MV-4-11 (cell line): ENCODE results near the gene TMEM143.
"Not testable (repeated sequence)": the region's sequence is repeated elsewhere in the genome, so short reads cannot be mapped to it uniquely, and the experiment has no call there.

ENCODE experiments used
- DNase-seq: peaks from one replicate; lab custom pipeline; 2025; lab: John Stamatoyannopoulos, UW

Gene TMEM143

DNA sequence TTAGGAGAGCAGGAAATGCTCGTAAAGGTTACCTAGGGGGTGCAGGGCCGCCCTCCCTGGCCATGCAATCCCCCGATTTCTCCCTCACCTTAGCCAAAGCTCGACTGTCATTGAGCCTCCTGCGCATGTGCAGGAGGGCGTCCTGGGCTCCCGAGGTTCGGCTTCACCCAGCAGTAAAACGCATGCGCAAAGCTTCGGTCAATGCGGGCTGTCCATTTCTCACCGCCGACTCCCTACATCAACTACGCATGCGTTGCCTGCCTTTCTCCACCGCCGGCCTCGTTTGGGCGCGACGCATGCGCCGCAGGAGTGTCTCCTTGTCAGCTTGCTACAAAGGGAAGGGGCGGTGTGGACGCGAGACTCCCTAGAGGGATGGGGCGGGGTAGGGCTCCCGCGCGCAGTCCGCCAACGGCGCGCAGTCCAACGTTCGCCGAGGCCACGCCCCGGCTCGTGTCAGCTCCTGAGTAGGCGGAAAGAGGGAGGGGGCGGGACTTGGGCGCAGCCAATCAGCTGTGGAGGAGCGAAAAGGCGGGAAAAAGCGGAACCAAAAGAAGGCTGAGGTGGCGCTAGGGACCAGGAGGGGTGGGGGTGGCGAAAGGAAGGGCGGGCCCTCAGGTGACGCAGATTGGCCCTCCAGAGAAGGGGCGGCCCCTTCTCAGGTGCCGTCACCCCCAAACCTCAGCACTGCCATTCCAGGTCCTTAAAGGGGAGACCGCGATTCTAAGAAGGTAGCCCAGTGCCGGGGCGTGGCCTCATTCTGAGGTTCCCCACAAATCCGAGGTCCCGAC, at the start of gene TMEM143, which contains the start of gene SYNGR4:
Gene TMEM143 (minus strand): TSS at position 131 of the 788 bp plus-strand sequence. CDS start 20 bp downstream, at position 111.
Gene SYNGR4 (plus strand): TSS at position 558 of the 788 bp plus-strand sequence. CDS start 1,476 bp downstream, outside the sequence.
- DNase-seq: peak; percentile 100

DNA sequence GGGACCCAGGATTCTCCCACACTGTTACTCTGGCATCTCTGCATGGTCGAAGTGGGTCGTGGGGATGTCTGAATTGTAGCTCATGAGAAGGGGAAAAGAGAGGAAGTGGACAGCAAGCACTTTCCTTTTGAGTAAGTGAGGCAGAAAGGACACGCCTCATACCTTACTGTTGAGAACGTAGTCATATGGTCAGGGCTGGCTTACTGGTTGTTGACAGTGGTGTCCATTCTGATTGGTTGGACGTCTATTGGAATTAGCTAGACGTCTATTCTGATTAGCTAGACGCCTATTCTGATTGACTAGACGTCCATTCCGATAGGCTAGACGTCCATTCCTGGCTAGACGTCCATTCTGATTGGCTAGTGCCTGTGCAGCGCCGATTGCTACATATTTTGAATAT, 42.1 kb upstream of the TMEM143 start:
- DNase-seq: peak; percentile 81

DNA sequence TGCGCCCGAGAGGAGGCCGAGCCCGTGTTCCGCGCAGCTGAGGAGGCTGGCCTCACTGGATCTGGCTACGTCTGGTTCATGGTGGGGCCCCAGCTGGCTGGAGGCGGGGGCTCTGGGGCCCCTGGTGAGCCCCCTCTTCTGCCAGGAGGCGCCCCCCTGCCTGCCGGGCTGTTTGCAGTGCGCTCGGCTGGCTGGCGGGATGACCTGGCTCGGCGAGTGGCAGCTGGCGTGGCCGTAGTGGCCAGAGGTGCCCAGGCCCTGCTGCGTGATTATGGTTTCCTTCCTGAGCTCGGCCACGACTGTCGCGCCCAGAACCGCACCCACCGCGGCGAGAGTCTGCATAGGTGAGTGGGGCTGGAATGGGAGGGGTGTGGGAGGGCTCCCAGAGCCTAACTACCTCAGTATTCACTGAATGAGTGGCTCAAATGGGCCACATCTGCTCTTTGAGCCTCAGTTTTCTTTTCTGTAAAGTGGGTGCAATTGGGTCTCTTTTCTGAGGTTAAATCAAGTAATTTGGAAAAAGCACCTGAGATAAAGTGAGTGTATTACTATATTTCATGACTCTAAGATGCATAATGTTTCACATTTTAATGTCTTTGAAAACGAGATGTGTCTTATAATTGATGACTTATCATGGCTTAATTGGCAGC, 41.4 kb upstream of the TMEM143 start:
- no peak for DNase-seq

DNA sequence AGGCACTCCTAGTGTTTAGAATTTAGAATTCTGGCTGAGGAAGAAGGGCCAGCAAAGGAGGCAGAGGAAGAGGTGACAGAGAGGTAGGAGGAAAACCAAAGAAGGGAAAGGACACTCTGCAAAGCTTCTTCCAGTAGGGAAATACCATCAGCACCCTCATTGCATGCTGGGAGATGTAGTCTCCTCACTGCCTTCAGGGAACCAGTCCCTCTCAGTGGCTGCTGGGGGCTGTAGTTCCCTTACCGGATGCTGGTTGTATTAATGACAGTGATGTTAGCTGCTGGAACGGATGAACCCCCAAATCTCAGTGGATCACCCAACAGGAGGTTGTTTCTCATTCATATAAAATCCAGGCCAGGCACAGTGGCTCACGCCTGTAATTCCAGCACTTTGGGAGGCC, 39.9 kb upstream of the TMEM143 start:
- DNase-seq: peak; percentile 63

DNA sequence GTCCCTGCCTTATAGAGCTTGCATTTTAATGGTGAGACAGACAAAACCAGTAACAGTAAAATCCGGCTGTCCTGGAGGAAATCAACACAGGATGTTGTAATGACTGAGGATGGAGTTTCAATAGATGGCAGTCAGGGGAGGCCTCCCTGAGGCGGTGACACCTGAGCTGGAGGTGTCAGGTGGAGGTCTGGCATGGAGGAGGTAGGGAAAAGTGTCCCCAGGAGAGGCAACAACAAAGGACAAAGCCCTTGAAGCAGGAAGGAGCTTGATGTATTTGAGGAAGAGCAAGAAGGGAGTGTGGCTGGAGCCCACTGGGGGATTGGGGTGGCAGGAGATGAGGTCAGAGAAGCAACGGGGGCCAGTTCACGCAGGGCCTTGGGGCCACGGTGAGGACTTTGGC, 37.5 kb upstream of the TMEM143 start:
- DNase-seq: no peak

DNA sequence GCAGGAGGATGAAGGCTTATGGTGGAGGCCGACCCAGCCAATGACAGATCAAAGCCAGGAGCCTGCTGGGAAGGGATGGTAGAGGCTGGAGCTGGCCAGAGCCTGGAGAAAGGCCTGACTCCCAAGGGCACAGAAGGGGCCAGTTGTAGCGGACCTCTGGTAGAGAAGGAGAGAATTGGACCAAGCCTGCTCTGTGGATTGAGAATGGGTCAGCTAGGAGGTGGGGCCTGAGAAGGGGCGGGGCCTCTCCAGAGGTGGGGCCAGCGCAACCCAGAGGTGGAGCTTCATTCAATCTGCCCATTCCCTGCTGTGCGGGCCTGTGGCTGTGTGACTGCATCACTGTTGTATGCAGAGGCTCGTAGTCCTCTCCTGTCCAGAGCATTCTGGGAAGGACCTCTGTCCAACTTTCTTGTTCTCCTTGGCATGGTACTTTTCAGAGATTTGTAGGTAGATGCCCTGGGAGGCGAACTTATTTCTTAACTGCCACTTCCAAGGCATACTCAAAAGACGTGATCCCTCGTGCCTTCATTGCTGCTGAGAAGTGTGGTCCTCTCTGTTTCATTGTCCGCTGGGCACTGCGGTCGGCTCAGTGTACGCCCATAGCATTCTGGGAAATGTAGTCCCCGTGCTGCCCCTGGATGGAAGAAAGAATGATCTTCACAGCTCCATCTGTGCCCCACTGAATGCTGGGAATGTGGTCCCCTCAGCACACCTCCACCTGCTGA, 36.4 kb upstream of the TMEM143 start:
- DNase-seq: peak; percentile 40

DNA sequence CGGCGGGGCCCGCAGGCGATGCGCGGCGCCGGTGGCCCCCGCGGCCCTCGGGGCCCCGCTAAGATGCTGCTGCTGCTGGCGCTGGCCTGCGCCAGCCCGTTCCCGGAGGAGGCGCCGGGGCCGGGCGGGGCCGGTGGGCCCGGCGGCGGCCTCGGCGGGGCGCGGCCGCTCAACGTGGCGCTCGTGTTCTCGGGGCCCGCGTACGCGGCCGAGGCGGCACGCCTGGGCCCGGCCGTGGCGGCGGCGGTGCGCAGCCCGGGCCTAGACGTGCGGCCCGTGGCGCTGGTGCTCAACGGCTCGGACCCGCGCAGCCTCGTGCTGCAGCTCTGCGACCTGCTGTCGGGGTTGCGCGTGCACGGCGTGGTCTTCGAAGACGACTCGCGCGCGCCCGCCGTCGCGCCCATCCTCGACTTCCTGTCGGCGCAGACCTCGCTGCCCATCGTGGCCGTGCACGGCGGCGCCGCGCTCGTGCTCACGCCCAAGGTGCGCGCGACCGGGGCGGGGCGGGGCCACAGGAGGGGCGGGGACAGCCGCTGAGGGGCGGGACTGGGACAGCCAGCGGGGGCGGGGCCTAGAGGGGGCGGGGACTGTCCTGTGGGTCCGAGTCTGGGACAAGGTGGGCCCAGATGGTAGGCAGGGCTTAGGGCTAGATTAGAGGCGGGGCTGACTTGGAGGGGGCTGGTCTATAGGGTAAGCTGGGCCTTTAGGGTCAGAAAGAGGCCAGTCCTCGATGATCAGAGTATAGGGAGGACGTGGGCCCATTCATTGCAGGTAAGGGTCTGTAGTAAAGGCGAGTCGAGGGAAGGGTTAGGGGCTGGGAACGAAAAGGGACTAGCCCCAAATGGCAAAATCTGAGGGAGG, 34.9 kb upstream of the TMEM143 start:
- peak; percentile 98 for DNase-seq

DNA sequence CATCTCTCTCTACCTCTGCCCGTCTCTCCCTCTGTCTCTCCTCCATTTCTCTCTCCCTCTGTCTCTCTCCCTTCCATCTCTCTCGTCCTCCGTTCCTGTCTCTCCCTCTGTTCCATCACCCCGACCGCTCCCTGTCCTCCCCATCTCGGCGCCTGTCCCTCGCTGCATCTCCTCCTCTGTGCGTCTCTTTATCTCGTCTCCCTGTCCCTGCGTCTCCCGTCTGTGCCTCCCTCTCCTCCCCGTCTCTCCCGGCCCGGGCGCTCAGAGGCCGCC, 34.3 kb upstream of the TMEM143 start:
- DNase-seq: no peak

DNA sequence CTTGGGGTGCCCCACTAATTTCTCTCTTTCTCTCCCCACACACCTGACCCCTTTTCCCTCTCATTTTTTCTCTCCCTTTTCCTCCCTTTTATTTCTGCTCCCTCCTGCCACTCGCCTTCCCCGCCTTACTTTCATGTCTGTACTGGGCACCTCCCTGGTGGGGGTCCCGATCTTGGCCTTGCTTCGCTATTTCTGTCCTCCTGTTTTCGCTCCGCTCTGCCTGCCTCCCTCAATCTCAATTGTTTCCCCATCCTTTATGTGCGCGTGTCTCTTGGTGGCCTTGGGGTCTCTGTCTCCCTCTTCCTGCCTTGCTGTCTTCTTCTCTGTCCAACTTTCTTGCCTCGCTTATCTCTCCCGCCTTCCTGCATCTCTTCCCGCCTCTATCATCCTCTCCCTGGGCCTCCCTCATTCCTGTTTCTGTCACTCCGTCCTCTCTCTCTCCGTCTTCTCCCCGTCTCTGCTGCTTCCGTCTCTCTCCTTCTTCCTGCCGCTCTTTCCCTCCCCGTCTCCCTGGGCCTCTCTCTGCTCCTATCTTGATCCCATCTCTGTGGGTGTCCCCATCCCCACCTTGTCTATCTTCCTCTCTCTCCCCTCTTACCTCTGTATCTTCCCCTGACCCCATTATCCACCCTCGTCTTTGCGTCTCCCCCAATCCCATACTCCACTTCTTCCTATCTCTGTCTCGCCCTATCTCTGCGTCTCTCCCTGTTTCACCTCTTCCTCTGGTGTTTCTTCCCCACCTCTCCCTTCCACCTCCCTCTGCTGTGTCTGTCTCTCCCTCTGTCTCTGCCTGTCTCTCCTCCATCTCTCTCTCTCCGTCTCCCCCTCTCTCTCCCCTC, 33.7 kb upstream of the TMEM143 start:
- no peak for DNase-seq

DNA sequence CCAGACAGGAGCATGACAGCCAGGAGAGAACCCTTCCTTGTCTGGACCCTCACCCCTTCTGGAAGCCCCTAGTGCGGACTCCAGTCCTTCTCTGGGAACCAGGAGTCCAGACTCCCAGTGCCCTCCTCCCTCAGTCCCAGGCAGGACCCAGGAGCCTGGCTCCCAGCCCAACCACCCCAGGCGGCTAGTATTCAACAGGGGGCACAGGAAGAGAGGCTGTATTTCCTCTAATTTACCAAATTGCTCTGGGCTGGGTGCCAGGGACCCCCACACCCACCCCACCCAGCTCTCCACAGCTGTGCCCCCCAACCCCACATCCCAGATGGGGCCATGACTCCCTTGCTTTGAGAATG, 33.1 kb upstream of the TMEM143 start:
- DNase-seq: no peak

DNA sequence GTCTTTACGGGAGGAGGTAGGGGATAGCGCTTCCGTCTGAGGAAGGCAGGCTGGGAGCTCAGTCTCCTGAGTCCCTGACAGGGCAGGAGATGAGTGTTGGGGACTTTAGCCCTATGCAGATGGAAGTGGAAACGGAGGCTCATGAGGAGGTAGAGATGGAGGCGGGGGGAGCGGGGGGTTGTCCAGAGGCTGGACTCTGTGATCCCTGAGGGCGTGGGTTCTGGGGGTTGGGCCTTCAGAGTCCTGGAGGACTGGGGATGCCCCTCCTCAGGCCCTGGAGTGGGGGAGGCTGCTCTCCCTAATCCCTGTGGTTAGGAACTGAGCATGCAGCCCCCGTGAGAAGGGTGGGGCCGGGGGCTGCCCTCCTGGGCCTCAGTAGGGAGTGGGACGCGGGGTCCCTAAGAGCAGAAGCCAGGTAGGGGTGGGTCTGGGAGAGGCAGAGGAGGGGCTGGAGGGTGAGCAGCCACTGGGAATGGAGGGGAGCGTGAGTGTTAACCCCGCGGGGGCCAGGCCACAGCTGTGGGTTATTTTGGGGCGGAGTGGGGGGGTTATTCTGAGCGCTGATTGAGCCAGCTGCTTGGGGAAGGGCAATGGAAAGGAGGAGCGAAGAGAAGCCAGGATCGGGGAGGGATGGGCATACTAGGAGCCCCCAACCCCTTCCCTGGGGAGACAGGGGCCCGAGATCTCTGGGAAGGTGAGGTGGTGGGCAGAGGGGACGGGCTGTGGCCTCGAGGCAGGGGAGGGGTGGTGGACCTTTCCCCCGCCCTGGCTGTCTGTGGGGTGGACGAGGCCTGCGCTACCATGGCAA, 32.5 kb upstream of the TMEM143 start:
- no peak for DNase-seq

DNA sequence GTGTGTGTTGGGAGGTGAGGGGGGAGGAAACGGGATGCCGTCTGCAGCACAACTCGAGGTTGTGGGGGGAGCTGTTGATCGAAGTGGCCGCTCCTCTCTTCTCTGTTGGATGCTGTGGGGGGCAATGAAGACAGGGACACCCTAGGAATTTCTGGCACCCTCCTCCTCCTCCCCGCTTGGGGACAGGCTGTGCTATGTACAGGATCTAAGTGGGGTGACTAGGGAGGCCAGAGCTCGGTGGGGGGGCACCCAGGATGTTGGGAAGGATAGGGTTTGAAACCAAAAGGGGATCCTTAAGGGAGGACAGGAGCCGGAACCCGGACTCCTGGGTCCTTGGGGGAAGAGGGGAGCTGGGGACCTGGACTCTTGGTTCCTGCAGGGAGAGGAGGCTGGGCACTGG, 31.8 kb upstream of the TMEM143 start:
- DNase-seq: no peak

DNA sequence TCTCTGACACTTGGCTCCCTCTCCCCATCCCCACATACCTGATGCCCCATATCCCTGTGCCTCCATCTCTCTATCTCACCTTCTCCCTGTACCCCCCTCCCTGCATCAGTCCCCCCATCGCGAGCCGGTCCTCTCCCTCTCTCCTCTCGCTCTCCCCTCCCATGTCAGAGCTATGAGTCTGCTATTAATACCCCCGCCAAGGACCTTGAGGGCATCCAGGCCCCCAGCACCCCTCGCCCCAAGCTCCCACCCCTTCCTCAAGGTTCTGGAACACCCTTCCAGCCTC, 31.4 kb upstream of the TMEM143 start:
- no peak for DNase-seq

DNA sequence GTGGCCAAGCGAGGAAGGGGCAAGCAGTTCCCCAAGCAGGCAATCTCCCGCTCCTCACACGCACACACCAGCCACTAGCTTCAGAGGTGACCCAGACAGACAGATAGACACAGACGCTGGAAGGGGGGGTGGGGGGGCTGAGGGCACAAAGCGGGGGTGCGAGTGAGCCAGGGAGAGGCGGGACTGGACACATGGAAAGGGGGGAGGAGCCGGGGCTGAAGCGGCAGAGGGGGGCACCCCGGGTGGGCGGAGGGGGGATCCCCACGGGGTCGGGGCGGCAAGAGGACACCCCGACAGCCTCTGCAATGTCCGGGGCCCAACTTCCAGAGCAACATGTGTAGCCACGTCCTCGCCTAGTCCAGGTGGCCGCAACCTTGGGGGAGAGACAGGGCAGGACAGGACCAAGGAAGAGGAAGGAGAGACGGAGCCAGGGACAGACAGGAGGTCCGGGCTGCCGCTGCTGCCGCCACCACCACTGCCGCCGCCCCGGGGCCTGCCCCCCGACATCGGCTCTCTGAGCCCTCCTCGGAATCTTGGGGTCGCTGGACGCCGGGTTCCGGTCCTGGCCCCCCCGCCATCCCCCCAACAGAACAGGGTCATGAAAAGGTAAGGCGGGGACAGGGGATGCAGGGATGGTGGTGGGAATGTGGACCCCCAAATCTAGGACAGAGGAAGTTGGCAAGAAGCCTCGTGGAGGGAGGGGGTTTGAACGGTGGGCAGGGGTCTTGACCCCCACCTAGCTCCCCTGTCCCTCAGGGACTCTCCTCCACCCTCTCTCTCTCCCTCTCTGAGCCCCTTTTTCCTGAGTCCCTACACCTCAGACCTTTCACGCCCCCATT, 30.8 kb upstream of the TMEM143 start:
- DNase-seq: no peak

DNA sequence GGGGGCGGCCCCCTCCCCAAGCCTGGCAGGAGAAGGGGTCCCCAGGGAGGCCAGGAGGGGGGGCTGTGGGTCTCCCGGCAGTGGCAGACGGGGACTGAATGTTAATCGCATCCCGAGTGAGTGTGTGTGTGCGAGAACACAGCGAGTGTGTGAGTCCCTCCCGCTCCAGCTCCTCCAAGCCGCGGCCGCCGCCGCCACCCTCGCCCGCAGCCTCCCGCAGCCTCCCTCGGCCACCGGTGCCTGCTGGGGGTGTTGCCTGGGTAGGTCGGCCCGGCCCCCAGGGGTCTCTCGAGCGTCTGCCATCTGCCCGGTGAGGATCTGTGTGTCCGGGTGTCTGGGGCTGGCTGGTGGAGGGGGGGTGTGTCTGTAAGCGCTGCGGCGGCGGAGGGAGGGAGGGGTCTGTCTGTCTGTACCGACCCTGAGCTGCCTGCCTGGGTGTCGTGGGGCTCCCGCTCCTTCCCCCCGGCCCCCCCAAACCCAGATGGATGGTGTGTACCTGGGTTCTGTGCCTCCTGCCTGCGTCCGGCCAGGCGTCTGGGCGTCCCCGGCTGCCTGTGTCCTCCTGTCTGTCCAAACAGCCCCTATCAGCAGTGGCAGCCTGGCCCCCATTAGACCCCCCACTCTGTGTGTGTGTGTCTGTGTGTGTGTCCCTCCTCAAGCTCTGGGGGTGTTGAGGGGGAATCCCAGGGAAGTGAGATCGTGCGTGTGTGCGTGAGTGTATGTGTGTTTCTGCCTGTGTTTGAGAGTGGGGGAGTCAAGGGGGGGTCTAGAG, 30.0 kb upstream of the TMEM143 start, which contains the start of gene GRIN2D:
Gene GRIN2D (plus strand): TSS at position 110 of the 772 bp plus-strand sequence. CDS start 4,725 bp downstream, outside the sequence.
- DNase-seq: no peak

DNA sequence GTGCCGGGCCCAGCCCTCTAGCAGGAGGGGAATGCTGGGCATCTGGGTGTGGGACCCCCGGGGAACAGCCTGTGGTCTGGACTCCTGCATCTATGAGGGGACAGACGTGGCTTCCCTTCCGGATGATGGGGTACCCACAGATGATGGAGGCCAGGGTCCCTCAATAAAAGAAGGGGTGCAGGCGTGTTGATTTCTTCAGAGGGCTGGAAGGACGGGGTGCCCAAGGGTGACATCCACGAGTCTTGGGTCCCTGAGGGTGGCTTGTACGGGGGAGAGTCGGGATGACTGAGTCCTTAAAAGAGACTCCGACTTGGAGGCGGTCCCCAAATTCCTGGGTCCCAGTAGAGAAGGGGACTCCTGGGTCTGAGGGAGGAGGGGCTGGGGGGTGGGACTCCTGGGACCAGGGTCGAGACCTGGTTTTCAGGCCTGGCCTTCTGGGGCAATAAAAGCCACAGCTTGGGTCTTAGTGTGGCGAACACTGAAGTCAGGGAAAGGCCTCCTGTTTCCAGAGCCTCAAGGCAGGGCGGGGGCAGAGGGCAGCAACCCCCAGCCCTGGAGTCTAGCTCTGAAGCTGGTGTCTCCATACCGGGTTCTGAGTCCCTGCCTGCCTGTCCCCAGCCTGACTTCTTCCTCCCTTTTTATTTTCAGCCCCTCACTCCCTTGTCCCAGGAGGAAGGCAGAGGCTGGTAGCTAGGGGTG, 29.3 kb upstream of the TMEM143 start:
- DNase-seq: no peak

DNA sequence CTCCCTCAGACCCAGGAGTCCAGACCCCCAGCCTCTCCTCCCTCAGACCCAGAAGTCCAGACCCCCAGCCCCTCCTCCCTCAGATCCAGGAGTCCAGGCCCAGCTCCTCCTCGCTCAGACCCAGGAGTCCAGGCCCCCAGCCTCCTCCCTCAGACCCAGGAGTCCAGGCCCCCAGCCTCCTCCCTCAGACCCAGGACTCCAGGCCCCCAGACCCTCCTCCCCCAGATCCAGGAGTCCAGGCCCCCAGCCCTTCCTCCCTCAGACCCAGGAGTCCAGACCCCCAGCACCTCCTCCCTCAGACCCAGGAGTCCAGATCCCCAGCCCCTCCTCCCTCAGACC, 28.2 kb upstream of the TMEM143 start:
- DNase-seq: not testable (repeated sequence)
